AG08396 (cell line): ENCODE data around the gene KRTAP3-1.

Experiments used
- DNase-seq: peaks from one replicate; pipeline ENCODE4 v3.0.0; 2012; ENCODE audit warnings: low spot score, mixed read lengths

KRTAP3-1 gene

GRCh38 chr17:40978575-40979151, 30.3 kb downstream of the KRTAP3-1 start:
- DNase-seq, result no peak

GRCh38 chr17:40975516-40975915, 33.4 kb downstream of the KRTAP3-1 start:
- DNase-seq, result no peak

DNA sequence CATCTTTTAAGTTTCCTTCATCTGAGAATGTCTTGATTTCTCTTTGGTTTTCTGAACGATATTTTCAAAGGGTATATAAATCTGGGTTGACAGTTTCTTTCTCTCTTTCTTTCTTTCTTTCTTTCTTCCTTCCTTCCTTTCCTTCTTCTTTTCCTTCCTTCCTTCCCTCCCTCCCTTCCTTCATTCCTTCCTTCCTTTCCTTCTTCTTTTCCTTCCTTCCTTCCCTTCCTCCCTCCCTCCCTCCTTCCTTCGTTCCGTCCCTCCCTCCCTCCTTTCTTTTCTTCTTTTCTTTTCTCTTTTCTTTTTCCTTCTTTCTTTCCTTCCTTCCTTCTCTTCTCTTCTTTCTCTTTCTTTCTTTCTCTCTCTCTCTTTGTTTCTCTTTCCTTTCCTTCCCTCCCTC, 34.6 kb downstream of the KRTAP3-1 start:
- DNase-seq, result no peak

DNA sequence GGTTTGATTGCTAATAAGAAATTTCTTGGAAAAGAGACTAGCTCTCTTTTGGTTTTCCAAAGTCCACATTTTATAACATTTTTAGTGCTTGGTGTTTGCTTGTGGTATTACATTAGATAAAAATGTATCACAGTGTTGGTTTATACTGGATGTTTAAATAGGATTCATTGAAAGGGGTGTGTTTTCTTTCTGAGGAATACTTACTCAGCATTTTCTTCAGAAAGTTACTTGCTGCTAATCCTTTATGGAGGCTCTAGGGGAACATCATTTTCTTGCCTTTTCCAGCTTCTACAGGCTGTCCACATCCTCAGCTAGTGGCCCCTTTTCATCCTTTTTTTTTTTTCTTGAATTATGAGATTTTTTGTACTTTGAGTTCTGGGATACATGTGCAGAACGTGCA, 41.3 kb downstream of the KRTAP3-1 start:
- DNase-seq, result no peak

DNA sequence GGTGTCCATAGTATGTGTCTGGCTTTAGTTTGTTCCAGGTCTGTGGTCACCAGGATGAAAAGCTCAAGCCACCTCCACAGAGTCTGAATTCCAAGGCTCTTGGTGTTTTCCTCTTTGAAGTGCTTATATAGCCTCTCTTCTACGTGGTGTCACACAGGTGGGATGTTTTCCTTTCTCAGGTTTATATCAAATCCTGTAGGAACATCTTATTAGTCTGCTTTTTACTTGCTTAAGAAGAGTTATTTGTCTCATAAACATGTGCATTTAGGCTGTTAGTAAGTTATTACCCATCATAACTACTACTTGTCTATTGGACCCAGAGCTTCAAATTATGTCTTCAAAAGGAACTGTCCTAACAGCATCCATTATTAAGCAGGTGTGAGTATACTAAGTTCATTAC, 42.1 kb downstream of the KRTAP3-1 start, which contains the start of gene KRT39:
TSS of gene KRT39 (minus strand) at position 101 of the 400 bp plus-strand sequence. CDS start at position 9, 92 bp downstream.
- DNase-seq, result no peak

DNA sequence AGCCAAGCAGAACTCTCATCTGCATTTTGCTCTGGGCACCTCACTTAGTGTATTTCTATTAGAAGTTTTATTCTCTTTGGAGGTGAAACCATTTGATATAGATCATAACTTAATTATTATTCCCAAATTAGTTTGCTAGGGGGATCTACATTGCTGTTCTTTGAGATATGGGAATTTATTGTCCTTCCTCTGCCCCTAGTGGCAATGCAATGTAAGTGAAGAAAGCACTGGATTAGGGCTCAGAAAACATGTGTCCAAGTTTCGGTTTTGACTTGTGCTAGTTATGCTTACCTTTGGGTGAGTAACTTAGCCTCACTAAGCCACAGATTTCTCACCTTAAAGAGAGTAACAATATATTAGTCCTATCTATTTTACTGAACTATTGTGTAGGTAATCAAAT, 45.1 kb downstream of the KRTAP3-1 start:
- no peak for DNase-seq

DNA sequence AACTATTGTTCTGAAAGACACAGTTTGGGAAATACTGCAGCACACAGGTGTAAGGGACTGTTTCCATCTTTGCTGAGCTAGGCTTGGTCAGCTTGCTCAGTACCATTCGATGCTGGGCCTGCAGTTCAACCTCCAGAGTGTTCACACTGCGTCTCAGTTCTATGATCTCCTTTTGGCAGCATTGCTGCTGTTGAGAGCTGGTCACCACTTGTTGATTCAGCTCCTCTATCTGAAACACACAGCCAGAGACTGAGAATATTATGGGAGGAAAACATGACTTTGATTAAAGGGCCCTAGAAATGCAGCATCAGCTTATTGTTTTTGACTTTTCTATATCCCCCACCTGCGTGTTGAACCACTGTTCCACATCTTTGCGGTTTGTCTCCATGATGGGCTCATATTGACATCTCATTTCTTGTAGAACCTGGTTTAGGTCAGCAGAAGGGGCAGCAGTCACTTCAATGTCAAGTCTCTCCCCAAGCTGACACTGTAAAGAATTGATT, 46.8 kb downstream of the KRTAP3-1 start:
- no peak for DNase-seq

DNA sequence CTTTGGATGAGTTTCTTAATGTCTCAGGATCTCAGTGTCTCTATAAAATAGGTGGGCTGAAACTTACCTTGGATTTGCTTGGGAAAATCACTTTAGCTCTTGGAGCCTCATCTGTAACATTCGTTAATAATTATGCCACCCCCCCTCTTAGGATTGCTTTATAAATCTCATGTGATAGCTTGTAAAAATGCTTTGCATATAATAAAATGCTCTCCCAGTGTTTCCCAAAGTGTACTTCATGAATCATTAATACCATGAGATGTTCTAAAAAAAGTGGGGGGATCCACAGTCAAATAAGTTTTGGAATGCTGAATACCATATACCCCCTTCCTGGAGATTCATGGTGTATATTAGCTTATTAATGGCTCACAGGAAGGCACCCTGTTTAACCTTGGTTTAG, 47.3 kb downstream of the KRTAP3-1 start:
- no peak for DNase-seq

- no peak for DNase-seq
These were observed 48.8 kb downstream of the KRTAP3-1 start for GRCh38 chr17:40960144-40960543.
